ENCODE measurements around the gene RNF112.

Gene RNF112

GRCh38 chr17:19374136-19374535 is 36.9 kb upstream of the RNF112 start:
- no peak for DNase-seq (ENCODE audit: low read depth)

GRCh38 chr17:19375732-19376131 is 35.3 kb upstream of the RNF112 start:
- no peak for DNase-seq (ENCODE audit: low read depth)

GRCh38 chr17:19376811-19377210 is 34.2 kb upstream of the RNF112 start:
- no peak for DNase-seq (ENCODE audit: low read depth)

GRCh38 chr17:19377602-19378415 is 33.2 kb upstream of the RNF112 start:
- DNase-seq (ENCODE audit: low read depth): peak; percentile 78

GRCh38 chr17:19378416-19379360 is 32.3 kb upstream of the RNF112 start, which contains the start of gene MAPK7:
Gene MAPK7, plus strand, starts transcription at chr17:19378498. Its CDS starts 403 bp downstream, at chr17:19378901.
- no peak for DNase-seq (ENCODE audit: low read depth)

GRCh38 chr17:19379361-19380065 is 31.5 kb upstream of the RNF112 start:
- no peak for DNase-seq (ENCODE audit: low read depth)

- no peak for DNase-seq (ENCODE audit: low read depth)
Measured at GRCh38 chr17:19380481-19381301, 30.3 kb upstream of the RNF112 start.

GRCh38 chr17:19381361-19381740 is 29.7 kb upstream of the RNF112 start:
- DNase-seq (ENCODE audit: low read depth): no peak

- no peak for DNase-seq (ENCODE audit: low read depth)
Measured at GRCh38 chr17:19381741-19382444, 29.1 kb upstream of the RNF112 start.

GRCh38 chr17:19382531-19383444 is 28.2 kb upstream of the RNF112 start:
- no peak for DNase-seq (ENCODE audit: low read depth)

GRCh38 chr17:19383681-19384470 is 27.2 kb upstream of the RNF112 start:
- DNase-seq (ENCODE audit: low read depth): no peak

- no peak for DNase-seq (ENCODE audit: low read depth)
Measured at GRCh38 chr17:19384723-19385391, 26.2 kb upstream of the RNF112 start.

GRCh38 chr17:19385521-19385983 is 25.5 kb upstream of the RNF112 start:
- no peak for DNase-seq (ENCODE audit: low read depth)

GRCh38 chr17:19386051-19386929 is 24.7 kb upstream of the RNF112 start:
- DNase-seq (ENCODE audit: low read depth): no peak

GRCh38 chr17:19386974-19387920 is 23.8 kb upstream of the RNF112 start, which contains the start of gene MFAP4:
Gene MFAP4, minus strand, starts transcription at chr17:19387190. Its CDS starts 35 bp downstream, at chr17:19387155.
- DNase-seq (ENCODE audit: low read depth): no peak

Measured in stimulated activated CD8-positive, alpha-beta memory T cell treated with anti-CD3 and anti-CD28 coated beads, Interleukin-15, amount 100 ng/mL, for 24 hours (primary cell).